SU-DHL-6 (cell line): ENCODE data around the gene UQCRQ.

Source experiments
- H2AFZ ChIP-seq: fragments of 200-600 bp; sonication (generic); 2 replicates; pipeline ENCODE4 v1.6.1; 2014; ENCODE audit warnings: low read depth, mild to moderate bottlenecking, moderate library complexity, mixed read lengths, antibody characterized with exemption, low read length; ENCODE audit not compliant: severe bottlenecking
- H3F3A ChIP-seq: fragments of 200-600 bp; shearing (Covaris generic); 2 replicates; pipeline ENCODE4 v1.6.0; 2016; ENCODE audit warnings: antibody characterized with exemption, mild to moderate bottlenecking; ENCODE audit not compliant: insufficient read depth
- H3K27ac ChIP-seq: fragments of 200-600 bp; sonication (generic); 2 replicates; pipeline ENCODE4 v1.5.1; 2016; ENCODE audit warnings: low read depth, mild to moderate bottlenecking, low read length, moderate library complexity, mixed read lengths
- H3K27me3 ChIP-seq: fragments of 200-600 bp; sonication (generic), shearing (Covaris generic); 2 replicates; pipeline ENCODE4 v1.6.0; 2014; ENCODE audit warnings: mild to moderate bottlenecking, low read length
- H3K36me3 ChIP-seq: fragments of 200-600 bp; sonication (generic); 2 replicates; pipeline ENCODE4 v1.6.1; 2014; ENCODE audit warnings: mild to moderate bottlenecking, low read length, mixed read lengths
- H3K4me2 ChIP-seq: fragments of 300-600, 200-600 bp; shearing (Covaris generic), sonication (generic); 2 replicates; pipeline ENCODE4 v1.6.0; 2014; ENCODE audit warnings: low read length, low read depth, mild to moderate bottlenecking; ENCODE audit not compliant: poor library complexity, severe bottlenecking
- H3K4me3 ChIP-seq: fragments of 200-600 bp; sonication (generic); 2 replicates; pipeline ENCODE4 v1.5.1; 2014; ENCODE audit warnings: antibody characterized with exemption, low read length, mild to moderate bottlenecking, mixed read lengths; ENCODE audit not compliant: insufficient read depth, poor library complexity, severe bottlenecking
- H3K79me2 ChIP-seq: fragments of 200-600 bp; sonication (generic); 2 replicates; pipeline ENCODE4 v1.6.1; 2014; ENCODE audit warnings: mild to moderate bottlenecking, low read length, moderate library complexity; ENCODE audit not compliant: insufficient read depth
- H3K9ac ChIP-seq: fragments of 200-600 bp; sonication (generic); 2 replicates; pipeline ENCODE4 v1.7.0; 2014; ENCODE audit warnings: mild to moderate bottlenecking, low read length
- H3K9me2 ChIP-seq: fragments of 200-600 bp; sonication (generic); replicated peaks from 2 replicates; pipeline ENCODE4 v1.6.1; 2014; ENCODE audit warnings: low read length; ENCODE audit not compliant: insufficient read depth
- H3K9me3 ChIP-seq: fragments of 200-600 bp; sonication (generic); 2 replicates; pipeline ENCODE4 v1.6.1; 2014; ENCODE audit warnings: low read length, mixed read lengths; ENCODE audit not compliant: insufficient read depth
- H4K20me1 ChIP-seq: fragments of 200-600 bp; sonication (generic); 2 replicates; pipeline ENCODE4 v1.6.1; 2014; ENCODE audit warnings: low read depth, mild to moderate bottlenecking, antibody characterized with exemption, low read length, moderate library complexity, mixed read lengths
- CTCF ChIP-seq: fragments of 200-600 bp; sonication (generic); IDR thresholded peaks from one replicate; pipeline ENCODE4 v1.5.1; 2017; ENCODE audit warnings: antibody characterized with exemption, mild to moderate bottlenecking, low read length, moderate library complexity; ENCODE audit not compliant: insufficient read depth, poor library complexity, severe bottlenecking
- EZH2phosphoT487 ChIP-seq: fragments of 200-600 bp; sonication (generic), shearing (Covaris generic); conservative IDR thresholded peaks from 2 replicates; pipeline ENCODE4 v1.6.1; 2018; ENCODE audit warnings: mild to moderate bottlenecking, antibody characterized with exemption, low read length, moderate library complexity, mixed read lengths

The UQCRQ gene

DNA sequence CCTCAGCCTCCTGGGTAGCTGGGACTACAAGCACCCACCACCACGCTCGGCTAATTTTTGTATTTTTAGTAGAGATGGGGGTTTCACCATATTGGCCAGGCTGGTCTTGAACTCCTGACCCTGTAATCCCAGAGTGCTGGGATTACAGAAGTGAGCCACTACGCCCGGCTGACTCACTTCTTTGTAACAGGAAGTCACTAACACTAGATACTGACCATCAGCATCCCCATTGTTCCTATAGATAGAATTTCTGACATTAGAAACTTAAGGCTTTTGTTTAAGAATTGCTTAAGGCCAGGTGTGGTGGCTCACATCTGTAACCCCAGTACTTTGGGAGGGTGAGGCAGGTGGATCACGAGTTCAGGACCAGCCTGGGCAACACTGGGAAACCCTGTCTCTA is 49.2 kb downstream of the UQCRQ start:
- H3K4me3 ChIP-seq = no peak overlapping the region
- no peaks in the 10 kb centered on the region for H3K27me3 ChIP-seq
- H3K4me2 ChIP-seq = no peak overlapping the region
- no peak overlapping the region for H3K9ac ChIP-seq
- H3K36me3 ChIP-seq = peaks cover 4% of the 10 kb centered on the region; the same call in 1 of the 2 replicates
- H3K27ac ChIP-seq = no peak overlapping the region
- TF ChIP-seq EZH2phosphoT487 (no peak), CTCF (no peak)
- no peaks in the 10 kb centered on the region for H3K9me3 ChIP-seq
- H3F3A ChIP-seq = no peaks in the 10 kb centered on the region; the same call in 1 of the 2 replicates
- H2AFZ ChIP-seq = no peak overlapping the region
- no peaks in the 10 kb centered on the region for H3K9me2 ChIP-seq
- 0 out of 2 replicates have a peak, but pooled peaks cover 4% of the 10 kb centered on the region for H4K20me1 ChIP-seq
- no peaks in the 10 kb centered on the region for H3K79me2 ChIP-seq

DNA sequence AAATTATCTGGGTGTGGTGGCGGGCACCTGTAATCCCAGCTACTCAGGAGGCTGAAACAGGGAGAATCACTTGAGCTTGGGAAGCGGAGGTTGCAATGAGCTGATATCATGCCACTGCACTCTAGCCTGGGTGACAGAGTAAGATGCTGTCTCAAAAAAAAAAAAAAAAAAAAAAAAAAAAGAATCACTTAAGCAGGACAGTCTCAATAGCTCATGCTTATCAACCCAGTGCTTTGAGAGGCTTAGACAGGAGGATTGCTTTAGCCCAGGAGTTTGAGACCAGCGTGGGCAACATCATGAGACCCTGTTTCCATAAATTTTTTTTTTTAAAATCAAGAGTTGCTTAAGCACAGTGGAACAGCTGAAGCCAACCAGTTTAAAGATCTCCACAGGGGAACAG is 49.6 kb downstream of the UQCRQ start:
- Histone ChIP-seq H3K79me2 (no peaks in the 10 kb centered on the region), H3F3A (no peaks in the 10 kb centered on the region; the same call in 1 of the 2 replicates)
- TF ChIP-seq EZH2phosphoT487 = no peak

More for the DNA sequence above, 49.6 kb downstream of the UQCRQ start:
- no peak overlapping the region for H3K9ac ChIP-seq
- H2AFZ ChIP-seq = no peak overlapping the region
- H3K27ac ChIP-seq = no peak overlapping the region
- no peak overlapping the region for H3K4me2 ChIP-seq
- H4K20me1 ChIP-seq = 0 out of 2 replicates have a peak, but pooled peaks cover 4% of the 10 kb centered on the region
- H3K9me2 ChIP-seq = no peaks in the 10 kb centered on the region
- no peaks in the 10 kb centered on the region for H3K9me3 ChIP-seq
- H3K4me3 ChIP-seq = no peak overlapping the region
- no peaks in the 10 kb centered on the region for H3K27me3 ChIP-seq
- H3K36me3 ChIP-seq = peaks cover 4% of the 10 kb centered on the region; the same call in 1 of the 2 replicates
